HCT116 (cell line): ENCODE results near the gene ITM2C. TPM values are rescaled to one million over a fixed set of nuclear protein-coding genes. Genes with fewer than 3 reads are reported as not detected.

Experiments
- ATAC-seq: fragments of 200-7000 bp; cut with Tn5 transposase; 2 replicates; pipeline ENCODE4 v1.9.1; 2020; ENCODE audit warnings: mild to moderate bottlenecking, moderate library complexity
- BruUV-seq: library from RNA; stranded (reverse); fragments of 400-500 nt; replicated peaks from 2 replicates; lab custom pipeline; 2021; lab: Mats Ljungman, UMichigan
- CTCF ChIA-PET: fragments of 300-600 bp; sonication (Branson Sonifier 250); formaldehyde crosslinking; loops from one replicate; lab custom pipeline; 2021; ENCODE audit warnings: antibody characterized with exemption; lab: Charles Lee
- POLR2A ChIA-PET: fragments of 300-600, 350-600 bp; sonication (Branson Sonifier 250); formaldehyde crosslinking; loops from one replicate; lab custom pipeline; 2021; ENCODE audit warnings: antibody characterized with exemption; lab: Charles Lee
- RAD21 ChIA-PET, 2 experiments: fragments of 300-600 bp; sonication (Branson Sonifier 250); formaldehyde crosslinking; loops; one replicate each; lab custom pipeline; 2023; ENCODE audit warnings: low total read pairs in 2 of 2; ENCODE audit not compliant: uncharacterized antibody in 2 of 2, unreplicated experiment in 2 of 2, low non-redundant PET in 1 of 2; lab: Charles Lee
- DNase-seq: peaks from one replicate; pipeline ENCODE4 v3.0.0-alpha.2; 2010; ENCODE audit warnings: low read depth, low spot score
- H2AFZ ChIP-seq: fragments of 200-600 bp; shearing (Covaris generic), sonication (generic); 2 replicates; pipeline ENCODE4 v1.6.1; 2017; ENCODE audit warnings: low read depth, mixed run types, mixed read lengths, antibody characterized with exemption, low read length; ENCODE audit not compliant: poor library complexity, severe bottlenecking
- H3K27ac ChIP-seq: 2 replicates; pipeline ENCODE4 v1.5.1; 2012; ENCODE audit warnings: low read depth, low read length
- H3K27me3 ChIP-seq: fragments of 200-600 bp; sonication (generic); 2 replicates; pipeline ENCODE4 v1.6.1; 2016; ENCODE audit warnings: mixed run types, low read length, mixed read lengths; ENCODE audit not compliant: insufficient read depth
- H3K36me3 ChIP-seq, 2 experiments: fragments of 200-500 bp in 1 of 2; fragments of 200-600 bp in 1 of 2; sonication (Bioruptor generic) in 1 of 2; sonication (generic) in 1 of 2; 2 replicates each; pipeline versions ENCODE4 v1.5.1 to v1.6.1; 2014 to 2016; ENCODE audit warnings: low read length in 2 of 2, inconsistent platforms in 1 of 2, mixed read lengths in 1 of 2, mixed run types in 1 of 2; ENCODE audit not compliant: insufficient read depth in 2 of 2, control insufficient read depth in 1 of 2
- H3K4me1 ChIP-seq, 2 experiments: fragments of 200-600 bp in 1 of 2; sonication (generic) in 1 of 2; 2 replicates each; pipeline versions ENCODE4 v1.5.1 to v1.6.1; 2012 to 2017; ENCODE audit warnings: low read length in 2 of 2, inconsistent platforms in 1 of 2, mild to moderate bottlenecking in 1 of 2, mixed read lengths in 1 of 2, mixed run types in 1 of 2, moderate library complexity in 1 of 2; ENCODE audit not compliant: insufficient read depth in 2 of 2, control insufficient read depth in 1 of 2
- H3K4me2 ChIP-seq: fragments of 200-600 bp; sonication (generic); 2 replicates; pipeline ENCODE4 v1.6.1; 2017; ENCODE audit warnings: mixed run types, low read length, mixed read lengths
- H3K4me3 ChIP-seq, 2 experiments: fragments of 200-600 bp in 1 of 2; sonication (generic) in 1 of 2; replicated peaks in 1 of 2; 2 replicates each; pipeline ENCODE4 v1.5.1; 2011 to 2016; ENCODE audit warnings: low read length in 2 of 2, control low read depth in 1 of 2, low read depth in 1 of 2, mild to moderate bottlenecking in 1 of 2, mixed read lengths in 1 of 2, mixed run types in 1 of 2
- H3K79me2 ChIP-seq: fragments of 200-600 bp; sonication (generic); 2 replicates; pipeline ENCODE4 v1.6.1; 2017; ENCODE audit warnings: mild to moderate bottlenecking, mixed run types, low read length, moderate library complexity, mixed read lengths; ENCODE audit not compliant: insufficient read depth
- H3K9ac ChIP-seq: fragments of 200-600 bp; sonication (generic); 2 replicates; pipeline ENCODE4 v1.6.1; 2016; ENCODE audit warnings: low read length, mixed read lengths
- H3K9me2 ChIP-seq: fragments of 200-600 bp; sonication (generic), shearing (Covaris generic); 2 replicates; pipeline ENCODE4 v1.6.1; 2017; ENCODE audit warnings: mixed run types, mild to moderate bottlenecking, moderate library complexity; ENCODE audit not compliant: insufficient read depth
- H3K9me3 ChIP-seq, 2 experiments: fragments of 200-500 bp in 1 of 2; fragments of 200-600 bp in 1 of 2; sonication (Bioruptor generic) in 1 of 2; sonication (generic) in 1 of 2; 2 replicates each; pipeline ENCODE4 v1.6.1; 2014 to 2017; ENCODE audit warnings: low read length in 2 of 2, mixed read lengths in 2 of 2, inconsistent platforms in 1 of 2, low read depth in 1 of 2, mild to moderate bottlenecking in 1 of 2, mixed run types in 1 of 2, moderate library complexity in 1 of 2; ENCODE audit not compliant: control insufficient read depth in 1 of 2, insufficient read depth in 1 of 2
- H4K20me1 ChIP-seq: fragments of 200-600 bp; sonication (generic), shearing (Covaris generic); 2 replicates; pipeline ENCODE4 v1.6.1; 2017; ENCODE audit warnings: mixed run types, mild to moderate bottlenecking, moderate library complexity; ENCODE audit not compliant: insufficient read depth
- ATF3 ChIP-seq: IDR thresholded peaks from 2 replicates; pipeline ENCODE4 v1.6.1; 2012
- CEBPB ChIP-seq: IDR thresholded peaks from 2 replicates; pipeline ENCODE4 v1.6.1; 2012; ENCODE audit warnings: low read depth
- CTCF ChIP-seq, 3 experiments: fragments of 200-600 bp in 1 of 3; sonication (generic) in 1 of 3; IDR thresholded peaks in 2 of 3; conservative IDR thresholded peaks in 1 of 3; 2 replicates each; pipeline ENCODE4 v1.5.1; 2012 to 2017; ENCODE audit warnings: low read depth in 2 of 3, low read length in 2 of 3, antibody characterized with exemption in 1 of 3, borderline replicate concordance in 1 of 3, control low read depth in 1 of 3, mild to moderate bottlenecking in 1 of 3, mixed read lengths in 1 of 3, mixed run types in 1 of 3, moderate library complexity in 1 of 3; ENCODE audit not compliant: insufficient read depth in 1 of 3
- EGR1 ChIP-seq: IDR thresholded peaks from 2 replicates; pipeline ENCODE4 v1.6.1; 2012; ENCODE audit warnings: low read depth
- ELF1 ChIP-seq: IDR thresholded peaks from 2 replicates; pipeline ENCODE4 v1.6.1; 2012; ENCODE audit warnings: low read depth, borderline replicate concordance
- EZH2 ChIP-seq: fragments of 200-600 bp; sonication (generic); IDR thresholded peaks from 2 replicates; pipeline ENCODE4 v1.6.1; 2017; ENCODE audit warnings: antibody characterized with exemption, mixed run types
- SIN3A ChIP-seq: IDR thresholded peaks from 2 replicates; pipeline ENCODE4 v1.6.1; 2012; ENCODE audit warnings: low read depth
- SP1 ChIP-seq: IDR thresholded peaks from 2 replicates; pipeline ENCODE4 v1.6.1; 2012; ENCODE audit warnings: low read depth
- TCF7L2 ChIP-seq: IDR thresholded peaks from 2 replicates; pipeline ENCODE4 v1.7.0; 2011; ENCODE audit warnings: borderline replicate concordance, inconsistent platforms; ENCODE audit not compliant: insufficient read depth, insufficient read length; ENCODE audit errors: extremely low read depth
- ZBTB33 ChIP-seq: IDR thresholded peaks from 2 replicates; pipeline ENCODE4 v1.6.1; 2011; ENCODE audit warnings: mild to moderate bottlenecking, low read length, moderate library complexity; ENCODE audit not compliant: insufficient replicate concordance; ENCODE audit errors: extremely low read depth
- ZFX ChIP-seq: fragments of 450-650 bp; IDR thresholded peaks from 2 replicates; pipeline ENCODE4 v1.6.1; 2017
- intact Hi-C: fragments of 100-400 bp; cut with micrococcal nuclease; formaldehyde crosslinking; loops from 2 replicates; pipeline ENCODE4 v1.10.0; 2022
- total RNA-seq: library from RNA; stranded (reverse); gene quantifications from one replicate; pipeline ENCODE4 v1.2.1, GENCODE V29; 2021; ENCODE audit not compliant: unreplicated experiment

Gene ITM2C
- total RNA-seq, 1 experiment from 2014 or later = 117 TPM

GRCh38 chr2:230898016-230898712 lies 33.4 kb downstream of the ITM2C start:
- H3K9ac ChIP-seq = no peak overlapping the region
- H3K36me3 ChIP-seq = no peaks in the 10 kb centered on the region
- ChIA-PET CTCF (interaction anchor here (1.2 kb wide), 1 partner anchor 26 kb away, joined by 4 read pairs; no protein-coding TSS in a partner anchor), POLR2A (no interaction called here), RAD21 (no interaction called here)
- no peak overlapping the region for H3K4me2 ChIP-seq
- intact Hi-C loops = no loop called here
- H3K9me3 ChIP-seq = no peaks in the 10 kb centered on the region
- H4K20me1 ChIP-seq = no peaks in the 10 kb centered on the region
- DNase-seq (no peak), ATAC-seq (no peak)
- peaks cover 0 to 8% of the 10 kb centered on the region in 2 experiments; a peak in 2 of 4 replicates for H3K4me1 ChIP-seq
- no peak overlapping the region for H2AFZ ChIP-seq
- no peaks in the 10 kb centered on the region for H3K79me2 ChIP-seq
- no peak overlapping the region for H3K4me3 ChIP-seq
- TF ChIP-seq ZBTB33 (no peak), ELF1 (no peak), EGR1 (no peak), ZFX (no peak), TCF7L2 (no peak)
- no peaks in the 10 kb centered on the region for H3K9me2 ChIP-seq
- H3K27me3 ChIP-seq = peaks cover 22% of the 10 kb centered on the region; the same call in 1 of the 2 replicates
- BruUV-seq = no TSS peak
- H3K27ac ChIP-seq = no peak overlapping the region

- Histone ChIP-seq H3K9ac (no peak overlapping the region), H3K79me2 (no peaks in the 10 kb centered on the region), H3K27ac (no peak overlapping the region), H4K20me1 (no peaks in the 10 kb centered on the region), H3K4me3 (no peak overlapping the region), H3K9me3 (no peaks in the 10 kb centered on the region), H3K4me2 (no peak overlapping the region), H3K36me3 (no peaks in the 10 kb centered on the region), H3K27me3 (peaks cover 24% of the 10 kb centered on the region; the same call in 1 of the 2 replicates), H2AFZ (no peak overlapping the region), H3K4me1 (peaks cover 0 to 8% of the 10 kb centered on the region in 2 experiments; a peak in 2 of 4 replicates), H3K9me2 (no peaks in the 10 kb centered on the region)
- ChIA-PET POLR2A (no interaction called here), CTCF (no interaction called here), RAD21 (no interaction called here)
- intact Hi-C loops = no loop called here
- TF ChIP-seq ZFX (no peak), EZH2 (no peak), CEBPB (no peak), CTCF (IDR thresholded peaks at IDR 0.05 in 2 of 3, conservative IDR thresholded peaks at IDR 0.05 in 1 of 3; ENCODE audit: borderline replicate concordance in 1 of 3, insufficient read depth in 1 of 3, low read depth in 2 of 3, low read length in 2 of 3) (no peak), SP1 (no peak), SIN3A (no peak), ATF3 (no peak)
- ATAC-seq = no peak
- no TSS peak for BruUV-seq
- no peak for DNase-seq
These were observed 34.0 kb downstream of the ITM2C start for GRCh38 chr2:230898713-230899091.
